GM19467 (cell line): Measurements from ENCODE around the gene FAM107B.
A peak's percentile ranks its signal among the peaks of the same experiment; 100 is the strongest.
"Not testable (repeated sequence)": the region's sequence is repeated elsewhere in the genome, so short reads cannot be mapped to it uniquely, and the experiment has no call there.

Source experiments
- ATAC-seq: cut with Tn5 transposase; IDR thresholded peaks from one replicate; pipeline ENCODE4 v1.9.1; 2021; ENCODE audit warnings: mild to moderate bottlenecking, moderate library complexity; ENCODE audit not compliant: unreplicated experiment

FAM107B gene

DNA sequence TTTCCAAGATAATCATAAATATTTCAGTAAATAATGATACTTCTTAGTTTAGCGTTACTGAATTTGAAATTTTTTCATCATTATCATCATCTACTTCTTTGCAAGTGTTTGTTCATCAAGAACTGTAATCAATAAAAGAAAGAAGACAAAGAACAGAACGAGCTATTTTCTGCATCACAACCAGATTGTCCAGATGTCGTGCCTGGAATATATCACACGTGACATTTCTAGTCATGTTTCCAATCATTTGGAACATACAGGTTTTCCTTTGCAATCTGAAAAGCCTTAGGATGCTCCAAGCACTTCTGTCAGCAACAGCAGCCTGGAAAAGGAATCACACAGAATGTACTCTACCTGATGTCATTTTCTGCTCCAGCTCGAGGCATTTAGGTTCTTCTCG lies 107.4 kb downstream of the FAM107B start:
- ATAC-seq, result no peak

DNA sequence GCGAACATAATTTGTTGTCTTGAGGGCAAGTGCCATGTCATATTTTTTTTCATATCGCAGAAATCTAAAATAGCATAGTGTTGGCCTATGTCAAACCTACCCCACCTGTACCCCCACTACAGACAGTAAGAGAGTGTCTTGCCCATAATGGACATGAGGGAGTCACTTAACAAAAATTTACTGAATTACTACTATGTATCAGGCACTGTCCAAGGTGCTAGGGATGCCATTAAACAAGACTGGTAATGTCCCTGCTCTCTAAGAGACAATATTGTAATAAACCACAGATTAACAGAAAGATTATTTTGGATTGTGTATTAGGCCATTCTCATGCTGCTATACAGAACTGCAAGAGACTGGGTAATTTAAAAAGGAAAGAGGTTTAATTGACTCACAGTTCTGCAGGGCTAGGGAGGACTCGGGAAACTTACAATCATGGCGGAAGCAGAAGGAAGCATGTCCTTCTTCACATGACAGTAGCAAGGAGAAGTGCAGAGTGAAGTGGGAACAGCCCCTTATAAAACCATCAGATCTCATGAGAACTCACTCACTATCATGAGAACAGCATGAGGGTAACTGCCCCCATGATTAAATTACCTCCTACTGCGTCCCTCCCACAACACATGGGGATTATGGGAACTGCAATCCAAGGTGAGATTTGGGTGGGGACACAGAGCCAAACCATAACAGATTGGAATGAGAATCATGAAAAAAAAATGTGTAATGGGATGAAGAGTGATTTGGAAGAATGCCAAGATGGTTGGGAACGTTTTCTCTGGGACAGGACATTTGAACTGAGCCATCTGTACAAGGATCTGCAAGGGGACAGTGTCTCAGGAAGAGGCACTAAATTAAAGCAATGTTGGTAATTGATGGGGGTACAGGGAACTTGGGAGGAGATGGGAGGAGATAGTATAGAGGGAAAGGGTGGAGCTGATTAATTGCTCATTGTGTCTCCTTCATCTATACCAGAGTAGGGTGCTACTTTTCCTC lies 108.5 kb downstream of the FAM107B start:
- ATAC-seq, result no peak

DNA sequence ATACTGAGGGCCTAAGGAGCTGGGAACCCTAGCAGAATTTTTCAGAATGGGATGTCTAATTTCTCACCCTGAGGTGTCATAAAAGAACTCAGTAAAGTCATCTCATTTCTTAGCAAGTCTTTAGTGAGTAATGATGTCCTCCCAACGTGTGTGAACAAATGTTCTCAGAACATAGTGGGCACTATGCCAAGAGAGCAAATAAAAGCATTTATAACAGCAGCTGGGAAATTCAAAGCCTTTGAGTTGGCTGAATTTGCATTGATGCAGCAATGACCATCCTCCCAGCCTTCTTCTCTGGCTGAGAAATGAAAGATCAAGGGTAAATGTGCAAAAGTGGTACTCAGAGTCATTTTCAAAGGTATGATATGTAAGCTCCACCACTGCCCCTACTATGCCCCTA lies 109.4 kb downstream of the FAM107B start:
- no peak for ATAC-seq

DNA sequence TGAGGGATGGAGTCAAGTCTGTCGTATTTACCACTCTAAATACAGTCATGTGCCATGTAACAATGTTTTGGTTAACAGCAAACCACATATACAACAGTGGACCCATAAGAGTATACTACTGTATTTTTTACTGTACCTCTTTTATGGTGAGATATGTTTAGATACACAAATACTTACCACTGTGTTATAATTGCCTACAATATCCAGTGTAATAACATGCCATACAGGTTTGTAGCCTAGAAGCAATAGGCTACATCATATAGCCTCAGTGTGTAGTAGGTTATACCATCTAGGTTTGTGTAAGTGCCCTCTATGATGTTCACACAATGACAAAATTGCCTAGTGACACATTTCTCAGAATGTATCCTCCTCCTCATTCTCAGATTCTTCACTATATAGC lies 110.4 kb downstream of the FAM107B start:
- ATAC-seq, result no peak

DNA sequence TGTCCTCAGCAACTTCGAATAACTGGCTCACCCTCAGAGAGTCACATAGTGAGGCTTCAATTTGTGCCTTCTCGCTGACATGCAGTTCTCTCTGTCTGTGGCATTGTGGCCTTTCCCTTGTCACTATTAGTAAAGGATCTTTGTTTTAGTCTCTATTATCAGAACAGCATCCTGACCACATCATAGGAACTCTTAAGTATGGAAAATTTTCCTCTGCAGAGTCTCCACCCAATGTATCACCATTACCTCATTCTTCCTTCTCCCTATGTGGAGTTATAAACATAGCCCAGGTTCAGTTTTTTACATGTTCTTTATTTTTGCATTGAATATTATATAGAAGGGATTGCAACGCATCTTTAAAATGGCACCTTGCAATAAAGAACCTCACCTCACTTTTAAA lies 112.9 kb downstream of the FAM107B start:
- ATAC-seq, result no peak

DNA sequence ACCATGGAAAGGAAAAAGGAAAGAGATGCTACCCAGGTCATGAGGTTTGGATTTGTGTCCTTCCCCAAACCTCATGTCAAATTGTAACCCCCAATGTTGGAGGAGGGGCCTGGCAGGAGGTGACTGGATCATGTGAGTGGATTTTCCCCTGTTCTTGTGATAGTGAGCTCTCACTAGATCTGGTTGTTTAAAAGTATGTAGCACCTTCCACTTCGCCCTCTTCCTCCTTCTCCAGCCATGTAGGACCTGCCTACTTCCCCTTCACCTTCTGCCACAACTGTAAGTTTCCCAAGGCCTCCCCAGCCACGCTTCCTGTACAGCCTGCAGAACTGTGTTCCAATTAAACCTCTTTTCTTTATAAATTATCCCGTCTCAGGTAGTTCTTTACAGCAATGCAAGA lies 113.9 kb downstream of the FAM107B start:
- ATAC-seq, result no peak

DNA sequence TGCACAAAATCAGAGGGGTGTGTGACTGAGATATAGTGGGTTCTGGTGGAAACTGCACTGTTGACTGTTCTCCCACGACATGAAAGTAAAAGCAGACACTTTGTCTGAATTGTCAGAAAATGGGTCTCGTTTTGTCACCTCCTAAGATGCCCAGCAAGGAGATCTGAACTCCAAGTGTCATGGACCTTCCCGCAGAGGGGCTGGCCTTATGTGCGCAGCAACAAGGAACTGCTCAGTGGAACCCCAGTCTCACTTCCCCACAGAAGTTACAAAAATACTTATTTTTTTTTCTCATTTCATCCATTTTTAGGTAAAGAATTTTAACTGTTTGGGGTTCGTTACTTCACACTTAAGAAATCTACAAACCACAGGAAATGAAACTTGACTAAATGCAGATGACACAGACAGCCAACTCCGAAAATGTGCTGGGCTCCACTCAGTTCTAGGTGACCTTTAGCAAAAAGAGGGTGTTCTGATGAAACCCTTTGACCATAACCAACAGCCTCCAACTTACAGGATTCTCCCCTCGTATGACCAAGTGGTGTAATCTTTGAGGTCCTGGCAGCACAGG lies 115.0 kb downstream of the FAM107B start:
- ATAC-seq, result peak; percentile 82

DNA sequence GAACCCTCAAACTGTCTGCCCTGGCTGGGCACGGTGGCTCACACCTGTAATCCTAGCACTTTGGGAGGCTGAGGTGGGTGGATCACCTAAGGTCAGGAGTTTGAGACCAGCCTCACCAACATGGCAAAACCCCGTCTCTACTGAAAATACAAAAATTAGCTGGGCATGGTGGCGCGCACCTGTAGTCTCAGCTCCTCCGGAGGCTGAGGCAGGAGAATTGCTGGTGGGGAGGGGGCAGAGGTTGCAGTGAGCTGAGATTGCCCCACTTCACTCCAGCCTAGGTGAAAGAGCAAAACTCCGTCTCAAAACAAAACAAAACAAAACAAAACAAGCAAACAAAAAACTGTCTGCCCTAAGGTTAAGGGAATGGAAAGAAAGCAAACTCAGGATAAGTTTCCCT lies 115.6 kb downstream of the FAM107B start:
- not testable (repeated sequence) for ATAC-seq

DNA sequence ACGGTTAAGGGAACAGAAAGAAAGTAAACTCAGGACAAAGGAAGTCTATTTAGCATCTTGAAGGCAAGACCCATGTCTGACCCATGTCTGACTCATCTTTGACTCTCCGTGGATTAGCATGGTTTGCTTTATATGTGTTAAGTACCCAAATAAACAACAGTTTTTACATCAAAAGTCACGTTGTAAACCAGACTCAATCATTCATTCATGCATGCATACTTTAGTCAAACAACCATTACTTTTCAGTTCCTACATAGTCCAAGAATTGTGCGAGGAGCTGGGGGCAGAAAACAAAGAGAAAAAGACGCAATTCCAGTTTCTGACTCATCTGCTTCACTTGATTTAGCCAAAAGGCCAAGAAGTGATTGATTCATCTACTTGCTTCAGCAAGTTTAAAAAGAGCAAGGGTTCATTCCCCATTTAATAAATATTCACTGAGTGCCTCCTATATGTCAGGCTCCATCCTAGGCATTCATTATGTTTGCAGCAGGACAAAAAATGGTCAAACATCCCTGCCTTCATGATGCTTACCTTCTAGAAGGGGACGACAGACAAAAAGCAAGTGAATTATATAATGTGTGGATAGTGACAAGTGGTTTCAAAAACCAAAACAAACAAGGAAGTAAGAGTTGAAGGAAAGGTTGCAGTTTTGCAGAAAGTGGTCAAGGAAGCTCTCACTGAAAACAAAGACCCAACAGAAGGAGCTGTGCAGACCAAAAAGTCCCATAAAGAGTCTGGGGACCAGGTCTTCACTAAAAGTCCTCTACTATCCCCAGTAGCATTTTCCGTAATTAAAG lies 116.2 kb downstream of the FAM107B start:
- no peak for ATAC-seq

DNA sequence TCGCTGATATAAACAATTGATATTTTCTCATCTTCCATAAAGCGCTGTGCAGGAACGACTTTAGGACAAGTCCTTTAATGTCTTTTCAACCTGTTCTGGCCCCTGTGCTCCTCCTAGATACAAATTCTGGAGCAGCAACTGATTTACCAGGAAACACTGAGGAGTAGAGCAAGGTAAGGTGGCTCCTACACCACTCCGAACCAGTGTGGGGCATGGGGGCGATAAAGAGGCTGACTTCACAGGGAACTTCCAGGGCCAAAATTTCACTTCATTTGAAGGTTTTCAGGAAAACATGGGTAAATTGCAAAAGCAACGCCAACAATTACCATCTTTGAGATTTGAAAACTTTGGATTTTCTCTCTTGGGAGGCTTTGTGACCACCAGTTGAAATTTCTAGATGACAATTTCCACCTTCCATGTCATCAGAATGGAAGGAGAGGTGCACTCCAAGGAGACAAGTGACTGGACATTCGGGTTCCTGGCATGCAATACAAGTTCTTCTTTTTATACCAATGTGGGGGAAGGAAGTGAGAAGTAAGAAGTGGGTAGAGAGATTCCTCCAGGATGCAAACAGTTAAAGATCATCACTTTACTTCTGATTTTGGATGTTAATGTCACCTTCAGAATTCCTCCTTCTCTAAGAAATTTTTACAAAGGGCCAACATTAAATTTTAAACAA lies 118.5 kb downstream of the FAM107B start:
- ATAC-seq, result no peak

DNA sequence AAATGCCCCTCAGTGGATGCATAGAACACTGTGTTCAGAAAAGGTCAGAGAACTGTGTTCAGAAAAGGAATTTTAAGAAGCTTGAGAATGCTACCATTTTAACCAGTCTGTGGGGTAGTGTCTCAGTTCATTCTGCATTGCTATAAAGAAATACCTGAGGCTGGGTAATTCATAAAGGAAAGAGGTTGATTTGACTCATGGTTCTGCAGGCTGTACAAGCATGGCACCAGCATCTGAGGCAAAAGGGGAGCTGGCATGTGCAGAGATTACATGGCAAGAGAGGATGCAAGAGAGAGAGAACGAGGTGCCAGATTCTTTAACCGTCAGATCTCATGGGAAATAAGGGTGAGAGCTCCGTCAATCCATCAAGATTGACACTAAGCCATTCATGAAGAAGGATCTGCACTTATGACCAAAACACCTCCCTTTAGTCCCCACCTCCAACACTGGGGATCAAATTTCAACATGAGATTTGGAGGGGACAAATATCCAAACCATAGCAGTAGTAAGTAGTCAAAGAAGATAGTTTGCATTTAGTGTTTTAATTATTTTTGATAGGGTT lies 119.8 kb downstream of the FAM107B start:
- ATAC-seq, result no peak

DNA sequence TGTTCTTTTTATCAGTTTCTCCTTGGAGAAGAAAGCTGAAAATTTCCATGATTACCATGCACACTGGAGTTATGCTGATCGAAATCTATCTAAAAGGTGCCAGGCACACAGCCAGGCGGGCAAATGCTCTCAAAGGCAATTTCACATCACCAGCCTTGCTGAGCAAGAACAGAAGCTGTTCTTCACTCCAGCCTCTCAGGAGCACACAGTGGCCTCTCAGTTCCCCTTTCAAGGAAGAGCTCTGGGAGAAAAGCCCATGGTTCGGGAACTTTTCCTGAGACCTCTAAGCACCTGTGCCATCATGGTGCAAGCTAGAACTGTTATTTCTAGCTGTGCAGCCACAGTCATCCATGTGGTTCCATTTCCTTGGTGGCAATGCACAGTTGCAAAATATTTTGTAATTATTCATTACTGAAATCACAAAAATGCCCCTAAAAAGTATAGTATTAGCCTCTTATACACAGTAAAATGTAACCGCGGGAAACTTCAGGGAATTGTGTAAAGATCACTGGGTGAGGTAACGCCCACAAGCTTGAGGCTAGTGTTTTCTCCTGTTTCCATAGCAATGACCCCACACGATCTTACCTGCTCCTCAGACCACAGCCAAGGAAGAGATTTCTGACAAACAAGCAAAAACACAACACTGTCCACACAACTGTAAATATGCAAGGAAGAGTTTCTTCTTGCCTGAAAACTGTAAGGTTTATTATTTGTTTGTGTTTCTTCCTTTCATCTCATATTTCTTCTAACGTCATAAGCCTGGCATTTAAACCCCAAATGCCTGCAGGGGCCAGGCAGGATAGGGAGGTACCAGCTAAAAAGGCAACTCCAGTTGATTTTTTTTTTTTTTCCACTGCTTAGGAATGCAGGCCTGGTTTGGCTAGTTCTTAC lies 121.2 kb downstream of the FAM107B start:
- no peak for ATAC-seq

DNA sequence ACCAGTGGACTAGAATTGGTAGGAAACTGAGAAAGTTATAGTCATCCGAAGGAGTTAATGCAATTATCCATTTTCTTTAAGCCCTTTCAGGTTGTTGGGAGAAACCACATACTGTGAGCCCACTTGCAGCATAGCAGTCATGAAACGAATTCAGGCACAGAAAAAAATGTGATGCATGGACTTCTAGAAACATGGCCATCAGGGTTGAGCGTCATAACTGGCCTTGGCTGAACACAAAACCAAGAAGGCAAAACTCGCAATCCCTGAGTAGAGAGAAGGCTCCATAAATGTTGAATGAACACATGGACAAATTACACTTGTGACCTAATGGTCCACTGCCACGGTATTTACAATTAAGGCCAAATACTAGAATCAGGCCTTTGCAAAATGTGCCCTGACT lies 121.9 kb downstream of the FAM107B start:
- no peak for ATAC-seq

DNA sequence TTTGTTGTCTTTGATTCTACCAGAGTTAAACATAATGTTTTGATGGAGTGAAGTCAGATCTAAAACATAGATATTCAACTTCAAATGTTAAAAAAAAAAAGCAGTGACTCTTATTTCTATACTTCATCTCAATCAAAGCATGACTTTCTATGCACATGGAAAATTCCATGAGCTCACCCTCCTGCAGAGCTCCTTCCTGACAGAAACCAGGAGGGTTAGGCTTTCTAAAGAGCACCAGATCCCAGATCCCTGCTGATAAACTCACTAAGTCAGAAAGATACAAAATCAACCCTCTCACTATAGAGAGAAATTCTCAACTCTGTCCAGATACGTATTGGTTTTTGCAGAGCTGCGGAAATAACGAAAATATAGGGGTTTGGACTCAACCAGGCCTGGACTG lies 122.6 kb downstream of the FAM107B start:
- no peak for ATAC-seq

DNA sequence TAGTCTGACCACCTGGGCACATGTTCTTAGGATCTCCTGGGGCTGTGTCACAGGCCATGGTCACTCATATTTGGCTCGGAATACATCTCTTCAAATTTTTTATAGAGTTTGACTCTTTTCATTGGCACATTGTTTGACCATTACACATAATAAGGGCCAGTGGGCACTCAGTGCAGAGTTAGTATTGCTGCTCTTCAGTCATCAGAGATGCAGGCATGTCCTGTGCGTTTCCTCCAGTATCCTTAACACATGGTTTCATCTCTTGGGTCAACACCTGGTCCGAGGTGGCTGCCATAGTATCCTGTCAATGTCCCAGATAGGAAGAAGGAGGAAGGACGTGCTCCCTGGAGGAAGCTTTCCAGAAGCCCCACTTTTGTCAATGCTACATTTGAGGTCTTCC lies 125.0 kb downstream of the FAM107B start:
- ATAC-seq, result no peak

DNA sequence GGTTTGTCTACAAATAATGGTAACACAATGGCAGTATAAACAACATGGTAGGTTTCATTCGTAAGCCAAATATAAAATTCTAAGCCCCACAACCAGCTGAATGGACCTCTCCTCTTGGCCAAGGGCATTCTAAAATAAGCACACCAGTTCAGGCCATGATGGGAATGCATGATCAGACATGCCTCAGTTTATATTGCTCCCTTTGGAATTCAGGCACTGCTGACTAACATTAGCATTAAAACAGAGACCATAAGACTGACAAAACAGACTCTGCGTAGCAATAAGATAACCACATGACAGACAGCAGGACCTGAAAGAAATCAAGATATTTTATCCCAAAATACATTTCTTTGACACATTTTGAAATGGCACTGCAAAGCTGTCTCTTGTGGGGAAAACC lies 125.8 kb downstream of the FAM107B start:
- ATAC-seq, result no peak

DNA sequence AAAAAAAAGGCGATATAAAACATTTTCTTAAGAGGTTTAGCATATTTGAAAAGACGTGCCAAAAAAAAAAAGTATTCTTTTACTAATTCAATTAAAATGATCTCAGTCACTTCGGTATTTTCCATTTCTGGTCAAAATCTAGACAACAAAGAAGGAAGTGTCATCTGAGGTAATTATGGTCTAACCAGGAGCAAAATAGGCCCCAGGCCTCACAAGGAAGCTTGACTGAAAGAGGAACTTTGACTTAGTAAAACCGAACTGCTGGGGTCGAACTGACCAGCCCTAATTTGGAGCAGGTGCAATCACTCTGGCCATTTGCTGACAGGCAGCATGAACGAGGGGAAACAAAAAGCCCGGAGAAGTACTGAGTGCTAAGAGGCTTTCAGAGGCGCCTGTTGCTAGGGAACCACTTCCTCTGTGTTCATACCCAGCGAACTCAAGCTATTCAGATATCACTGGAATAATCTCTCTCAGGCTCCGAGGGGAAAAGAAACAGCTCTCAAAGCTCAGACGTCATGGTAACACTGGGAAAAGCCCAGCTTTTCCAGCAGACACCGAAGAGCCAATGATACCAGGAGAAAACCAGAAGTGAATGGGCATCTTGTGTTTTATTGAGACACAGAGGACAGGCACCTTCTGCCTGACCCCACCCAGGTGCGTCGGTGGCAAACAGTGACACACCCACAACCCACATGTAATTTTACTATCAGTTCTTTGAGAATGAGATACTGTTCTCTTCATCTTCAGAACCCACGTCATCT lies 126.5 kb downstream of the FAM107B start:
- peak; percentile 92 for ATAC-seq

DNA sequence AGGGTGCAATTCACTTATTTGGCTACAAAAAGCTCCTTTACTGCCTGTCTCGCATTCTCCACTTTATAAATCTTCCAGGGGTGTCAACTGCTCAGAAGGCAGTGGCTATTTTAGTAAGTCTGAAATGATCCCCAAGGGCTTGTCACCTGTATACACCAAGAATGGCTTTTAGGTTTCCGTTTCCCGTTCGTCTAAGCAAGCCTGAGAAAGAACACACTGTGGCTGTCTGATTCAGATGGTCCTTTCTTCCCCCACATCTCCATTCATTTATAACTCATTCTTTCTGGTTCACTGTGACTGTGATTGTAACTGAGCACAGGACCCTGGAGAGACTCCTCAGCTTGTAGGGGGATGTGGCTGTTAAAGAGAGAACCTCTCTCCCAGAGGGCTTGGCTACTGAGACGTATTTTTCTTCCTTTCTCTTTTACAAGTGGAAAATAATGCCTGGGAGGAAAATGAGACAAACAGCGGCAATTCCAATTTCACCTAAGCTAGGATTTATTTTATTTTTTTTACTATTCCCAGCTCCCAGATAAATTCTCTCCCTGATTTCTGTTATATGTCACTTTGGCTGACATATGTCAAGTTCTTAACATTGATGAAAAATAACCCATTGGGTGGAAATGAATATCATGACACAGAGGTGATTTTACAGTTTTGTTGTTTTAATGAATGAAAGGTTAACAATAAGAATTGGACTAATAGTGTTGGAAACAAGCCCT lies 129.3 kb downstream of the FAM107B start:
- ATAC-seq, result peak; percentile 36
